GM21367 (cell line): ENCODE results near the gene PHACTR3.
A peak's percentile ranks its signal among the peaks of the same experiment; 100 is the strongest.

Source experiments
- ATAC-seq: cut with Tn5 transposase; IDR thresholded peaks from one replicate; pipeline ENCODE4 v1.9.1; 2021; ENCODE audit not compliant: unreplicated experiment

PHACTR3 gene

DNA sequence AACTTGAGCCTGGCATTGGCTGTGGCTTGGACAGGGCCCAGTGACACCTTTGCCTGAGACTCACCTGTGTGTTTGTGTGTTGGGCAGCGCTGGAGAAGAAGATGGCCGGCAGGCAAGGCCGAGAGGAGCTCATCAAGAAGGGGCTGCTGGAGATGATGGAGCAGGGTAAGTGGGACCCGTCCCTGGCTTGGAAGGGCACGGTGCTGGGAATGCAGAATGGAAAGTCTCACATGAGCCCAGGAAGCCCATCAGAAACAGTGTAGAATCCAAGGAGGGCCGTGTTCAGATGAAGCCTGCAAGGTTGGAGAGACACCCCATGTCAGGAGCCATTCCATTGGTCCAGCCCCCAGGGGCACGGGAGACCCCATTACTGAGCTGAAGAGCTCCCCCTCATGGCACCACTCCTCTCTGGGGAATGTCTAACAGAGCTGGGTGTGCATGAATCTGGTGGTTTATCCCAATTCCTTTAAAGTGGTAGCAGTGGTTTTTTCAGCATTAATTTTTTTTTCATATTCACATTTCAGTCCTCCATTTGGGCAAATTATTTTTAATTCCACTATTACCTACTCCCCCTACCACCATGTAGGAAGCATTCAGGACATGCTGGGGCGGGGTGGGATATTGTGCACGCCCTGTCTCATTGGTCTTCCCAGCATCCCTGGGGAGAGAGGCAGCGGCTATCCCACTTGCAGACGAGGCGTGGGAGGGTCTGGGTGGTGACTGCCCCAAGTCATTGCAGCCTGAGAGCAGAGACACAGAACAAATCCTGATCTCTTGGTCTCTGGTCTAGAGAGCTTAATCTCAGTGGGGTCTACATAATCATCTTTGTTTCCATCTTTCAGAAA, 143.6 kb downstream of the PHACTR3 start:
- no peak for ATAC-seq

- no peak for ATAC-seq
These were observed 144.4 kb downstream of the PHACTR3 start for GRCh38 chr20:59748619-59749191.

DNA sequence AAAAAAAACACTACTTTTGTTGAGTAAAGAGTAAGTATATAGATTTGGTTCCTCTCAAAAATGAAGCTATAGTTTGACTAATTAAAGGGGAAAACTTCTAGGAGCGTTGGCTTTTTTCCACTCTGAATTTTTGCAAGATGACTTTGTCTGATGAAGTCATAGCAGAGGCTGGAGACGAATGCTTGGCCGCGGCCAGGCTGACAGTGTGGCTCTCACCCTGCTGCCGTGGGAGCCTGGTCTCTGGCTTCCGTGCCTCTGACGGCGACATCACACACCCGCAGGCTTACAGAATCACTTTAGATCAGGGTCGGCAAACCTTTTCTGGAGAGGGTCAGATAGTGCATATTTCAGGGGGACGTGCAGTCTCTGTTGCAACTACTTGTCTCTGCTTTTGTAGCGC, 145.0 kb downstream of the PHACTR3 start:
- no peak for ATAC-seq

GRCh38 chr20:59750209-59750840, 146.0 kb downstream of the PHACTR3 start:
- no peak for ATAC-seq

GRCh38 chr20:59751075-59751711, 146.9 kb downstream of the PHACTR3 start:
- ATAC-seq = peak; percentile 36

GRCh38 chr20:59752101-59752586, 147.8 kb downstream of the PHACTR3 start:
- peak; percentile 76 for ATAC-seq

- peak; percentile 36 for ATAC-seq
These were observed 148.5 kb downstream of the PHACTR3 start for GRCh38 chr20:59752704-59753460.

- ATAC-seq = no peak
These were observed 149.5 kb downstream of the PHACTR3 start for GRCh38 chr20:59753836-59754235.

DNA sequence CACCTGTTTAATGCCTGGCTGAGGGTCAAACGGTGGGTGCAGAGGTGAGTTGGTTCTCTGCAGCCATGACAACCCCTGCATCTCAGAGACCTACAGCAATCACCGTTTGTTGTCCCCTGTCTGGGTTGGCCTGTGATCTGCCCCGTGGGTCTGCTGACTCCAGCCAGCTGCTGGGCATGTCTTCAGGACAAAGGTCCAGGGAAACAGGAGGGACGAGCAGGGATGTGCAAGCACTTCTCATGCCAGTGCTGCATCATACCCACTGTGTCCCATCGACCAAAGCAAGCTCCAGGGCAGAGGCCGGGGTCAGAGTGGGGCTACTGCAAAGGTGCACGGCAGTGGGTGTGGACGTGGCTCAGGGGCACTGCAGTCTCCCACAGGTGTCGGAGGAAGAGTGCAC, 150.2 kb downstream of the PHACTR3 start:
- ATAC-seq = no peak

DNA sequence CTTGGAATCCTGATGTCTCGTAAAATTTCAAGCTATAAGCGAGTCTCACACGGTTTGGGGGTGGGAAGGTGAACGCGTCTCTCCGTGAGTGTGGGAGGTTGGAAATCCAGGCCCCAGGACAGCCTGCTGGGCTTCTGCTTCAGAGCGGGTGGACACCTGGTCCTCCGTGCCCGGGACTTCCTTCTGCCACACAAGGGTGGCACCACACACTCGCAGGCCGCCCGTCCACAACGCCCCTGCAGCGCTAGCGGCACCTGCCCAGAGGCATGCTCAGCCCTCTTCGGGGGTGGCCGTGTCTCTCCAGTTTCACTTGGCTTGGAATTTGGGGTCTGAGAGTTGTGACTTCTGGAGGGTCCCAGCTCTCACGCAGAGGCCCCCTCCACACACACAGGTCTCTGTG, 151.9 kb downstream of the PHACTR3 start:
- ATAC-seq = no peak

- ATAC-seq = no peak
These were observed 159.7 kb downstream of the PHACTR3 start for GRCh38 chr20:59764037-59764436.

DNA sequence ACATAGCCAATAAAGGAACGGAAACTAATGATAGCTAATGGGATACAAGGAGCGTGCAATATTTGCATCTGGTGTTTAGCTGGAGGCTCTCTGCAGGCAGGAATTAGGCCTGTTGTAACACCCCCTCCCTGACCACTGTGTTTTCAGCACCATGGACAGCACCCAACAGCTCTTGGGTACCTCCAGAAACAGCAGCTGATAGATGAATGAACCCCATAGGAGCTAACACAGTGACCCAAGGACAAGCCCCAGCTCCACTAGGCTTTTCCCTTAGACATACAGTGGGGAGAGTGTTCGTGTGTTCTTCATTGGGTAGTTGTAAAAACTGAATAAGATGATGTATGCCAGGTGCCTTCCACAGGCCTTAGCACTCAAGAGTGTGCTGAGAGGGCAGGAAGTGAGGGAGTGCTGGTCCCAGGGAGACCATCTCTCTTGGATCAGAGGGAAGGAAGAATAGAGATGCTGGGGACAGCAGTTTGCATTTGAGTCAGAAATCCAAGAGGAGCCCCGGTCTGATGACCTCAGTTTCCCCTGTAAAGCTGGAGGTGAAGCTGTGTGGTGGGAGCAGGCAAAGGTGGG, 161.3 kb downstream of the PHACTR3 start:
- ATAC-seq = no peak

GRCh38 chr20:59767656-59768055, 163.3 kb downstream of the PHACTR3 start:
- ATAC-seq = no peak

- no peak for ATAC-seq
These were observed 165.9 kb downstream of the PHACTR3 start for GRCh38 chr20:59770270-59770669.

GRCh38 chr20:59770851-59771250, 166.5 kb downstream of the PHACTR3 start:
- ATAC-seq = no peak

DNA sequence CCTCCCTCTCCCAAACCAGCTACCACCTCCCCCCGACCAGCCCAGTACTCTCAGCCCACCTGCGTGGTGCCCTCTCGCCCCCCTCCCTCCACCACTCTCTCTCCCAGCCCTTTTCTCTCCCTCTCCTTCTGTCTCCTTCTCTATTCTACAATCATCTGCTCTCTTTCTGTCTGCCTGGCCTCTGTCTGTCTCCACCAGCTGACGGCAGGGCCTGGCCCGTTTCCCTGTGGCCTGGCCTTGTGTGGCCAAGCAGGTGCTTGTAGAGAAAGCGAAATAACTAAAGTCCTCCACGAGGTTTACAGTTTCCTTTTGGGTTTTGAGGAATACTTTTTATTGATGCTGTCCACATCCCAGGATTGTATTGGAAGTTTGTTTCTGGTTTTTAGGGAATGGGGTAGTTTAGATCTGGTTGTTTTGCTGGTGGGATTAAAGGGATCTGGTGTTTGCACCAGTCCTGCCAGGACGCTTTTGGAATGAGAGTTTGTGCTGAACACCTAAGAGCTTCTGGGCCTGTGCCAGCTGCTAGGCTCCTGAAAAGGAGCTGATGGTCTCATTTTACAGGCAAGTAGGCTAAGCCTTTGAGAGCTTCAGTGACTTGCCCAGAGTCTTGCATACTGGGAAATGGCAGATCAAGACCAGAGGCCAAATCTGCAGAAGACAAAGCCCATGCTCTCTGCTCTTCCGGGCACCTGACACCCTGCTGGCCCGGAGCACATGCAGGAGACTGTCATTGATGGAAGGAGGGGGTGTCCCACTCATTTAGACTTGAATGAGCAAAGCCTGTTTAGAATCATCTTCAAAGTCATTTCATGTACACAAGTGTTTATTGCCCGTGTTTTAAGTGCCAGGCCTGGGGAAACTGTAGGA, 167.4 kb downstream of the PHACTR3 start:
- no peak for ATAC-seq

GRCh38 chr20:59772373-59772705, 168.0 kb downstream of the PHACTR3 start:
- ATAC-seq = no peak

GRCh38 chr20:59772931-59773913, 168.9 kb downstream of the PHACTR3 start:
- ATAC-seq = no peak
